Uterus (tissue), 4 donors: ENCODE measurements around the gene CRYL1. TPM values are rescaled to one million over a fixed set of nuclear protein-coding genes. Genes with fewer than 3 reads are reported as not detected.
A peak's percentile ranks its signal among the peaks of the same experiment; 100 is the strongest.

ENCODE experiments used
- DNase-seq, 2 donors: peaks; one replicate each; pipeline ENCODE4 v3.0.0-alpha.2; 2019 to 2020
- H3K27ac ChIP-seq, 2 donors: fragments of 200-600 bp; sonication (generic); 1 replicate in 1 of 2; 2 replicates in 1 of 2; pipeline ENCODE4 v1.5.1; 2016 to 2018
- H3K27me3 ChIP-seq, 2 donors: fragments of 200-600 bp; sonication (generic); one replicate each; pipeline ENCODE4 v1.5.1; 2018 to 2019; ENCODE audit warnings: control low read depth in 1 of 2
- H3K36me3 ChIP-seq, 2 donors: fragments of 200-600 bp; sonication (generic); one replicate each; pipeline ENCODE4 v1.5.1; 2019; ENCODE audit warnings: control low read depth in 1 of 2
- H3K4me1 ChIP-seq, 2 donors: fragments of 200-600 bp; sonication (generic); one replicate each; pipeline ENCODE4 v1.5.1; 2018 to 2019; ENCODE audit warnings: control low read depth in 1 of 2
- H3K4me3 ChIP-seq, 2 donors: fragments of 200-600 bp; sonication (generic); 1 replicate in 1 of 2; 2 replicates in 1 of 2; pipeline ENCODE4 v1.5.1; 2018 to 2019; ENCODE audit warnings: mild to moderate bottlenecking in 1 of 2
- H3K9me3 ChIP-seq, 2 donors: fragments of 200-600 bp; sonication (generic); one replicate each; pipeline ENCODE4 v1.5.1; 2019; ENCODE audit warnings: control low read depth in 1 of 2
- CTCF ChIP-seq, 4 experiments: fragments of 200-600 bp in 2 of 4; fragments of 450-650 bp in 2 of 4; sonication (generic) in 2 of 4; IDR thresholded peaks; one replicate each; pipeline ENCODE4 v1.5.1; 2016 to 2019; ENCODE audit warnings: antibody characterized with exemption in 4 of 4, mild to moderate bottlenecking in 2 of 4, moderate library complexity in 1 of 4
- POLR2A ChIP-seq, 2 donors: fragments of 450-650 bp; IDR thresholded peaks; one replicate each; pipeline ENCODE4 v1.6.1; 2016; ENCODE audit warnings: antibody characterized with exemption in 2 of 2, mild to moderate bottlenecking in 1 of 2, moderate library complexity in 1 of 2
- intact Hi-C: fragments of 100-400 bp; cut with DNase I; formaldehyde crosslinking; loops from one replicate; pipeline ENCODE4 v1.15.1; 2023; ENCODE audit warnings: low total_unique reads
- total RNA-seq, 4 donors: library from RNA; depleted of rRNA in 3 of 4; stranded (reverse); fragments of >200 nt in 3 of 4; gene quantifications; one replicate each; pipeline versions ENCODE4 v1.1.0 to v1.2.4, GENCODE V29; 2014 to 2023
- donor health status: DM: yes; HTN: yes; CAD: no.

Gene CRYL1
- total RNA-seq, 4 donors from 2014 or later, result 35.6 to 90.4 (median 50.7) TPM

- TF ChIP-seq CTCF (IDR thresholded peaks at IDR 0.05) (no peak), POLR2A (IDR thresholded peaks at IDR 0.05) (no peak)
- no peaks in the 10 kb centered on the region for H3K36me3 ChIP-seq
- intact Hi-C loops, result no loop called here
- no peaks in the 10 kb centered on the region for H3K9me3 ChIP-seq
- H3K27me3 ChIP-seq, result no peaks in the 10 kb centered on the region
- H3K27ac ChIP-seq, result peak overlapping the region in 1 of 2 donors; percentile 43
- no peak overlapping the region for H3K4me3 ChIP-seq
- DNase-seq, result no peak
- no peaks in the 10 kb centered on the region for H3K4me1 ChIP-seq
Observed at GRCh38 chr13:20360835-20361412, 164.7 kb downstream of the CRYL1 start.

GRCh38 chr13:20360041-20360491 is 165.6 kb downstream of the CRYL1 start:
- Histone ChIP-seq H3K4me1 (no peaks in the 10 kb centered on the region), H3K27me3 (no peaks in the 10 kb centered on the region), H3K9me3 (no peaks in the 10 kb centered on the region), H3K27ac (no peak overlapping the region), H3K36me3 (no peaks in the 10 kb centered on the region), H3K4me3 (no peak overlapping the region)
- no peak for DNase-seq
- TF ChIP-seq CTCF (IDR thresholded peaks at IDR 0.05) (no peak), POLR2A (IDR thresholded peaks at IDR 0.05) (no peak)
- intact Hi-C loops, result no loop called here

GRCh38 chr13:20359335-20359734 is 166.3 kb downstream of the CRYL1 start:
- Histone ChIP-seq H3K27me3 (no peaks in the 10 kb centered on the region), H3K4me1 (no peaks in the 10 kb centered on the region), H3K9me3 (no peaks in the 10 kb centered on the region), H3K36me3 (no peaks in the 10 kb centered on the region), H3K4me3 (no peak overlapping the region), H3K27ac (no peak overlapping the region)
- DNase-seq, result no peak
- intact Hi-C loops, result no loop called here
- no peak for TF ChIP-seq CTCF (IDR thresholded peaks at IDR 0.05)
- no peak for TF ChIP-seq POLR2A (IDR thresholded peaks at IDR 0.05)

- no peaks in the 10 kb centered on the region for H3K36me3 ChIP-seq
- H3K4me3 ChIP-seq, result no peak overlapping the region
- no peaks in the 10 kb centered on the region for H3K27me3 ChIP-seq
- no peak overlapping the region for H3K27ac ChIP-seq
- no peak for DNase-seq
- intact Hi-C loops, result no loop called here
- no peaks in the 10 kb centered on the region for H3K4me1 ChIP-seq
- TF ChIP-seq CTCF (IDR thresholded peaks at IDR 0.05), result no peak
- no peak for TF ChIP-seq POLR2A (IDR thresholded peaks at IDR 0.05)
- no peaks in the 10 kb centered on the region for H3K9me3 ChIP-seq
Observed at GRCh38 chr13:20358022-20358421, 167.6 kb downstream of the CRYL1 start.

GRCh38 chr13:20356444-20356843 is 169.2 kb downstream of the CRYL1 start:
- H3K9me3 ChIP-seq, result no peaks in the 10 kb centered on the region
- no peaks in the 10 kb centered on the region for H3K27me3 ChIP-seq
- DNase-seq, result no peak
- no peak overlapping the region for H3K27ac ChIP-seq
- H3K4me1 ChIP-seq, result no peaks in the 10 kb centered on the region
- no peak overlapping the region for H3K4me3 ChIP-seq
- intact Hi-C loops, result no loop called here
- no peaks in the 10 kb centered on the region for H3K36me3 ChIP-seq
- TF ChIP-seq POLR2A (IDR thresholded peaks at IDR 0.05), result no peak
- no peak for TF ChIP-seq CTCF (IDR thresholded peaks at IDR 0.05)
